Ectodermal cell (in vitro differentiated cells): Measurements from ENCODE around the gene ITM2C.

Source experiments
- H3K27ac ChIP-seq: 2 replicates; pipeline ENCODE4 v1.7.0; 2013; ENCODE audit warnings: mild to moderate bottlenecking, low read depth, low read length; ENCODE audit not compliant: insufficient read depth, poor library complexity, severe bottlenecking
- H3K27me3 ChIP-seq: 2 replicates; pipeline ENCODE4 v1.7.0; 2013; ENCODE audit warnings: mild to moderate bottlenecking, low read length; ENCODE audit not compliant: insufficient read depth, control insufficient read depth, poor library complexity, severe bottlenecking
- H3K36me3 ChIP-seq: one replicate; pipeline ENCODE4 v1.7.0; 2013; ENCODE audit warnings: low read length; ENCODE audit not compliant: control insufficient read depth, insufficient read depth
- H3K4me1 ChIP-seq: one replicate; pipeline ENCODE4 v1.7.0; 2013; ENCODE audit warnings: low read length; ENCODE audit not compliant: control insufficient read depth, insufficient read depth
- H3K4me3 ChIP-seq: 2 replicates; pipeline ENCODE4 v1.7.0; 2013; ENCODE audit warnings: low read depth, low read length, control low read depth; ENCODE audit not compliant: insufficient read depth
- H3K9me3 ChIP-seq: 2 replicates; pipeline ENCODE4 v1.7.0; 2013; ENCODE audit warnings: mild to moderate bottlenecking, low read length, moderate library complexity; ENCODE audit not compliant: control insufficient read depth
- WGBS, 2 experiments: methylation state at CpG; one replicate each; pipeline ENCODE4 v1.1.7; 2013; ENCODE audit warnings: missing lambda C conversion rate in 2 of 2; 5-methylcytosine and 5-hydroxymethylcytosine counted together

ITM2C gene

GRCh38 chr2:230914886-230915285 lies 50.1 kb downstream of the ITM2C start:
- Histone ChIP-seq H3K9me3 (no peaks in the 10 kb centered on the region), H3K27ac (no peak overlapping the region), H3K4me1 (peaks cover 7% of the 10 kb centered on the region), H3K27me3 (no peaks in the 10 kb centered on the region), H3K36me3 (no peaks in the 10 kb centered on the region), H3K4me3 (no peak overlapping the region)
- WGBS, 2 experiments = 97 to 98% methylated on average over 3 of the region's 3 CpGs

GRCh38 chr2:230915319-230915718 lies 50.6 kb downstream of the ITM2C start:
- no peaks in the 10 kb centered on the region for H3K27me3 ChIP-seq
- H3K4me1 ChIP-seq = peaks cover 7% of the 10 kb centered on the region
- no peak overlapping the region for H3K27ac ChIP-seq
- H3K4me3 ChIP-seq = no peak overlapping the region
- H3K9me3 ChIP-seq = no peaks in the 10 kb centered on the region
- no peaks in the 10 kb centered on the region for H3K36me3 ChIP-seq
- WGBS, 2 experiments = 59 to 66% methylated on average over 6 of the region's 6 CpGs

GRCh38 chr2:230916218-230916617 lies 51.5 kb downstream of the ITM2C start:
- Histone ChIP-seq H3K4me3 (no peak overlapping the region), H3K36me3 (no peaks in the 10 kb centered on the region), H3K27me3 (no peaks in the 10 kb centered on the region), H3K27ac (no peak overlapping the region), H3K9me3 (no peaks in the 10 kb centered on the region), H3K4me1 (peaks cover 7% of the 10 kb centered on the region)
- WGBS, 2 experiments = 83 to 92% methylated on average over 7 of the region's 7 CpGs

GRCh38 chr2:230919240-230919639 lies 54.5 kb downstream of the ITM2C start:
- Histone ChIP-seq H3K27ac (no peak overlapping the region), H3K27me3 (no peaks in the 10 kb centered on the region), H3K4me3 (no peak overlapping the region), H3K4me1 (peaks cover 7% of the 10 kb centered on the region), H3K36me3 (no peaks in the 10 kb centered on the region), H3K9me3 (no peaks in the 10 kb centered on the region)
- 100% methylated on average over 1 to 2 of the region's 2 CpGs for WGBS, 2 experiments

GRCh38 chr2:230919681-230920080 lies 54.9 kb downstream of the ITM2C start:
- H3K4me1 ChIP-seq = peaks cover 7% of the 10 kb centered on the region
- WGBS, 2 experiments = 82% methylated on average over 2 of the region's 2 CpGs; no CpG with 5 or more reads in 1 of the 2 experiments
- no peak overlapping the region for H3K27ac ChIP-seq
- H3K4me3 ChIP-seq = no peak overlapping the region
- H3K9me3 ChIP-seq = no peaks in the 10 kb centered on the region
- H3K27me3 ChIP-seq = no peaks in the 10 kb centered on the region
- H3K36me3 ChIP-seq = no peaks in the 10 kb centered on the region

DNA sequence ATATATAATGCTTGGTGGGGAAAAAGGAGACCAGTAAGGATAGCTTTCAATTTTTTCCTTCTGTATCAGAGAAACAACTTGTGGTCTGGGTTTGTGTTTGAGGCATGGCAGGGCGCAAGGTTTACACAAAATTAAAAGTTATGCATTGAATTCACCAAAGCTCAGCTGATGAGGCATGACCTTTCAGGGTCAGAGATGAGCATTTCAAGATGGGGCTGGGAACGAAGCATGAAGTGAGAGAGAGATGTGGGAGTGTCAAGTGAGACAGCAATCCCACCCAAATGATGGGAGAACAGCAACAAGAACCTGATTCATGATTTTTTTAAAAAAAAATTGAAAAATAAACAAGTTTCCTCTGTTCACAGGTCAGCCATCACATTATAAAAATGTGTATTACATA lies 55.4 kb downstream of the ITM2C start:
- no peak overlapping the region for H3K4me3 ChIP-seq
- no peak overlapping the region for H3K27ac ChIP-seq
- WGBS, 2 experiments = 80 to 84% methylated on average over 2 of the region's 2 CpGs
- H3K9me3 ChIP-seq = no peaks in the 10 kb centered on the region
- H3K4me1 ChIP-seq = peaks cover 3% of the 10 kb centered on the region
- no peaks in the 10 kb centered on the region for H3K27me3 ChIP-seq
- no peaks in the 10 kb centered on the region for H3K36me3 ChIP-seq

- Histone ChIP-seq H3K9me3 (no peaks in the 10 kb centered on the region), H3K27me3 (no peaks in the 10 kb centered on the region), H3K36me3 (no peaks in the 10 kb centered on the region), H3K4me1 (no peaks in the 10 kb centered on the region), H3K27ac (no peak overlapping the region), H3K4me3 (no peak overlapping the region)
- 83 to 86% methylated on average over 11 of the region's 11 CpGs for WGBS, 2 experiments
These were observed 57.3 kb downstream of the ITM2C start for GRCh38 chr2:230921806-230922595.

DNA sequence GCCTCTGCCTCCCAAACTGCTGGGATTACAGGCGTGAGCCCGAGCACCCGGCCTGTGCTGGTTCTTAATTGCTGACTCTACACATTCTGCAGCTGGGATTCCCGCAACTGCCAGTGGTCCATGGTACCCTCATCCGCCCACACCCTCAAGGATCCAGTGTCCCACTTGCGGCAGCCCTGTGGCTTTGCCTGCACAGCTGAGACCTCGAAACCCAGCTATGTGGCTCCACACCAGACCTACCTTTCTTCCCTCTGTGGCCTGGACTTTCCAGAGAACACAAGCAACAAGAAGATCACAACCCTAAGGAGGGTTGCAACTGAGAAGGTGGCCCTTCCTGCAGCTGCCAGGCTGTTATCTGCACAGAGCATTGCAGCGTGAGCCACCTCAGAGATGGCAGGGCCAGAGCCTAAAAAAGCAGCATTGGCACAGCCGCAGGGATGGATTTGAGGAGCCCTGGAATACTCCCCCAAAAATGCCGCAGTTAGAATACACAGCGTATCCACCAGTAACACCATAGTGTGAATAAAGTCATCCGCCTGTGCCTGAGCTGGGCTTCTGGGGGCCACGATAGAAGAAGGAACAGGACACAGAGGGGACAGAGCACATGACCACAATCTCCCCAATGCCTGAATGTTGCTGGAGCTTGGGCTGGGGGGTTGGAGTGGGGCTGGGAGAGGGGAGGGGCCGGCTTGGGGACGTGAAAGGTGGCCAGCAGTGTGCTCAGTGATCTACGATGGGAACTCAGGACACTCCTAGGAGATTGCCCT lies 58.4 kb downstream of the ITM2C start:
- Histone ChIP-seq H3K27ac (no peak overlapping the region), H3K4me1 (no peaks in the 10 kb centered on the region), H3K27me3 (no peaks in the 10 kb centered on the region), H3K4me3 (no peak overlapping the region), H3K36me3 (no peaks in the 10 kb centered on the region), H3K9me3 (no peaks in the 10 kb centered on the region)
- WGBS, 2 experiments = 93% methylated on average over 16 of the region's 16 CpGs

DNA sequence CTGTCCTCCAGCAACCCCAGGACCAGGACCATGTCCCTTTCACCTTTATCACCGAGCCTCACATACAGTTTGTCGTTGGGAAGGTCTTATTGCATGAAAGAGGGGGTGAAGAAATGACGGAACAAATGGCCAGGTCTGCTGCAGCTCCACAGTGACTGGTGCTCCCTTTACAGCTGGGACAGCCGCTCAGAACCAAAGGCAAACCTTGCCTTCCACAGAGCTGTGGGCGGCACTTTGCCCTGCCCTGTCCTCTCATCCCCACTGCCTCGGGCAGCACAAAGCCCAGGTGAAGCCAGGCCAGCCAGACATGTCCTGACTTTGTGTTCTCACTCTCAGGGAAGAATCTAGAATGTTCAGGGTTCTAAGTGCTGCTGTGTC lies 59.3 kb downstream of the ITM2C start:
- WGBS, 2 experiments = 92 to 93% methylated on average over 6 of the region's 6 CpGs

GRCh38 chr2:230924470-230925341 lies 60.0 kb downstream of the ITM2C start, which contains the start of gene GPR55:
TSS of gene GPR55 (minus strand) at chr2:230925242. CDS start at chr2:230910962, 14,280 bp downstream.
- no peaks in the 10 kb centered on the region for H3K27me3 ChIP-seq
- H3K27ac ChIP-seq = no peak within 1 kb of the TSS
- H3K9me3 ChIP-seq = no peaks in the 10 kb centered on the region
- no peak within 1 kb of the TSS for H3K4me3 ChIP-seq
- H3K4me1 ChIP-seq = no peaks in the 10 kb centered on the region
- H3K36me3 ChIP-seq = no peaks in the 10 kb centered on the region
- 81 to 84% methylated on average over 26 of the region's 26 CpGs for WGBS, 2 experiments

More for the DNA sequence above, 59.3 kb downstream of the ITM2C start:
- H3K36me3 ChIP-seq = no peaks in the 10 kb centered on the region
- no peaks in the 10 kb centered on the region for H3K4me1 ChIP-seq
- H3K27me3 ChIP-seq = no peaks in the 10 kb centered on the region
- no peak overlapping the region for H3K27ac ChIP-seq
- H3K4me3 ChIP-seq = no peak overlapping the region
- H3K9me3 ChIP-seq = no peaks in the 10 kb centered on the region
